GM13977 (cell line): ENCODE measurements around the gene MPG.
"Not testable (repeated sequence)": the region's sequence is repeated elsewhere in the genome, so short reads cannot be mapped to it uniquely, and the experiment has no call there.

Source experiments
- DNase-seq: peaks from one replicate; pipeline ENCODE4 v3.0.0; 2012; ENCODE audit warnings: low spot score
- in situ Hi-C: fragments of 300-500 bp; cut with MboI; formaldehyde crosslinking; loops from one replicate; pipeline ENCODE4 v1.12.0; 2022; ENCODE audit warnings: low sequenced_read_pairs, low pct_unique_long_range_greater_than_20kb, mixed read lengths, inconsistent platforms; ENCODE audit not compliant: unreplicated experiment
- TF ChIP-seq, protein P1 (sequence below): IDR thresholded peaks from 2 replicates; pipeline ENCODE4 v1.5.1; 2012; ENCODE audit warnings: mild to moderate bottlenecking, control low read depth; ENCODE audit not compliant: insufficient read depth; ENCODE audit errors: extremely low read depth, missing control alignments

MPG gene, protein sequence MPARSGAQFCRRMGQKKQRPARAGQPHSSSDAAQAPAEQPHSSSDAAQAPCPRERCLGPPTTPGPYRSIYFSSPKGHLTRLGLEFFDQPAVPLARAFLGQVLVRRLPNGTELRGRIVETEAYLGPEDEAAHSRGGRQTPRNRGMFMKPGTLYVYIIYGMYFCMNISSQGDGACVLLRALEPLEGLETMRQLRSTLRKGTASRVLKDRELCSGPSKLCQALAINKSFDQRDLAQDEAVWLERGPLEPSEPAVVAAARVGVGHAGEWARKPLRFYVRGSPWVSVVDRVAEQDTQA

GRCh38 chr16:77807-78443, at the start of gene MPG:
TSS of gene MPG (plus strand) at chr16:78225. CDS start at chr16:78310, 85 bp downstream.
- in situ Hi-C loops, result no loop called here
- DNase-seq, result peak; percentile 100
- TF ChIP-seq, protein P1, sequence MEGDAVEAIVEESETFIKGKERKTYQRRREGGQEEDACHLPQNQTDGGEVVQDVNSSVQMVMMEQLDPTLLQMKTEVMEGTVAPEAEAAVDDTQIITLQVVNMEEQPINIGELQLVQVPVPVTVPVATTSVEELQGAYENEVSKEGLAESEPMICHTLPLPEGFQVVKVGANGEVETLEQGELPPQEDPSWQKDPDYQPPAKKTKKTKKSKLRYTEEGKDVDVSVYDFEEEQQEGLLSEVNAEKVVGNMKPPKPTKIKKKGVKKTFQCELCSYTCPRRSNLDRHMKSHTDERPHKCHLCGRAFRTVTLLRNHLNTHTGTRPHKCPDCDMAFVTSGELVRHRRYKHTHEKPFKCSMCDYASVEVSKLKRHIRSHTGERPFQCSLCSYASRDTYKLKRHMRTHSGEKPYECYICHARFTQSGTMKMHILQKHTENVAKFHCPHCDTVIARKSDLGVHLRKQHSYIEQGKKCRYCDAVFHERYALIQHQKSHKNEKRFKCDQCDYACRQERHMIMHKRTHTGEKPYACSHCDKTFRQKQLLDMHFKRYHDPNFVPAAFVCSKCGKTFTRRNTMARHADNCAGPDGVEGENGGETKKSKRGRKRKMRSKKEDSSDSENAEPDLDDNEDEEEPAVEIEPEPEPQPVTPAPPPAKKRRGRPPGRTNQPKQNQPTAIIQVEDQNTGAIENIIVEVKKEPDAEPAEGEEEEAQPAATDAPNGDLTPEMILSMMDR, result no peak

DNA sequence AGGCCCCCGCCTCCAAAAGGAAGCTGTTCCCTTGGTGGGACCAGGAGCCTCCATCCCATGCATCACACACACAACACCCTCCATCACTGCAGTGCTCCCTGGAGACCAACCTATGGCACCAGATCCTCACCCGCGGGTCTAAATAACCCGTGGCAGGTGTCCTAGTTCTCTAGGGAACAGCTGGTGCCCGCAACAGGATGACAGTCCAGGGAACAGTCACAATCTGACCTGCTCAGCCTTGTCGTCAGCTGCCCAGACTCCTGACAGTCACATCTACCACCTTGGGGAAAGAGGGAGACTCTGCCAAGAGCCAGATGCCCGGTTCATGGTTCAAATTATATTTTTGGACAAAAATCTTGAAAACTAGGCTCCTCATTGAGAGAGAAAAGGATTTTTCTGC, 47.4 kb upstream of the MPG start:
- DNase-seq, in situ Hi-C loops: not testable (repeated sequence)

GRCh38 chr16:33154-33876, 44.7 kb upstream of the MPG start:
- DNase-seq, in situ Hi-C loops: not testable (repeated sequence)

- no peak for DNase-seq
- in situ Hi-C loops, result no loop called here
- TF ChIP-seq, protein P1, result no peak
Observed at GRCh38 chr16:33877-34647, 44.0 kb upstream of the MPG start.

DNA sequence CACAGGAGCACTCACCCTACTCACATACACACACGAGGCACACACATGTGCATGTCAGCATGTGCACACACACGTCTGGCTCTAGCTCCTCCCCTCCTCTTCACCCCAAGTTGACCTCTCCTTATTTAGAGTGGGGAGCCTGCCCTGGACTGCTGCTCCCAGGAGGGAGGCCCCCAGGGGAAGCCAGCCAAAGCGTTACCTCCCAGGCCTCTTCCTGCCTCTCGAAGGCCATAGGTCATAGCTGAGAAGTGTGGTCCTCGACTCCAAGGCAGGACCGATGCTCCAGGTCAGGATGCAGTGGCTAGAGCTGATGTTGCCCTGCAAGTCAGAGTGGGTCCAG, 43.4 kb upstream of the MPG start:
- DNase-seq, result no peak
- in situ Hi-C loops, result no loop called here
- TF ChIP-seq, protein P1, result no peak

DNA sequence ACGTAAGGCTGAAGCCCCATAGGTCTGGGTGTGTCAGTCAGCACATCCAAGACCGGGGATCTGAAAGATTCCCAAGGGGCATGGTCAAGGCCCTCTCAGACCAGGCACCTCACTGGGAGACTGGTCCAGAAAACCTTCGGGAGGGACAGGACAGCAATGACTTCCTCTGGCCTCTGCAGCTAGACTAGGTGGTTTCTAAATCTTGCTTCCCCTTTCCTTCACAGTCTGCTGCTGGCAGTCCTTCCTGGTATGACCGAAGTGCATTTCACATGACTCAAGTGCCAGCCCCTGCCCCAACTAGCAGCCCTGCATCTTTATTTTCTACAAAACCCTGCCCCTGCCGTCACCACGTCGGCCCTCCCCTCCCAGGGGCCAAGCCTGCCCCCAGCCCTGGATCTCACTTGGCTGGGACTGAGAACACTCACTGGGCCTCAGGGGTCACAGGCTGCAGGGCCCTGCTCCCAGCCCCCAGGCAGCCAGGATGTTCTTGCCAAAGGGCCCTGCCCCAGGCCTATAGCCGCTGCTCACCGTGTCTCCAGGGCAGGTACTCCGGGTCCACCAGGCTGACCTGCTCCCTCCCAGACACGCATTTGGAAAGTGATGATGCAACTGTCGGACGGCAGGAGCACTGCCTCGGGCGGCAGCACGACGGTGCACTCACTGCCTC, 42.9 kb upstream of the MPG start:
- TF ChIP-seq, protein P1, result no peak
- in situ Hi-C loops, result no loop called here
- no peak for DNase-seq

GRCh38 chr16:35678-36305, 42.2 kb upstream of the MPG start:
- TF ChIP-seq, protein P1, result no peak
- in situ Hi-C loops, result no loop called here
- no peak for DNase-seq
